COLO829 (cell line): ENCODE results near the gene CACNG7.

Experiments used
- DNase-seq: peaks from one replicate; pipeline ENCODE4 v3.0.0; 2012; ENCODE audit warnings: low spot score

The CACNG7 gene

GRCh38 chr19:53983457-53984289, 74.6 kb downstream of the CACNG7 start:
- DNase-seq, result no peak

- DNase-seq, result no peak
Measured at GRCh38 chr19:53985863-53986262, 76.8 kb downstream of the CACNG7 start.

GRCh38 chr19:53988981-53989380, 79.9 kb downstream of the CACNG7 start:
- DNase-seq, result no peak

GRCh38 chr19:53989600-53990533, 80.8 kb downstream of the CACNG7 start:
- DNase-seq, result no peak

GRCh38 chr19:53991224-53992113, 82.4 kb downstream of the CACNG7 start, which contains the start of gene CACNG6:
CACNG6 (plus strand) TSS chr19:53991637; CDS start chr19:53992878, 1,241 bp downstream.
- DNase-seq, result no peak

GRCh38 chr19:53992211-53992610, 83.1 kb downstream of the CACNG7 start:
- no peak for DNase-seq

- no peak for DNase-seq
Measured at GRCh38 chr19:53992815-53993214, 83.7 kb downstream of the CACNG7 start.

GRCh38 chr19:53993448-53993847, 84.4 kb downstream of the CACNG7 start:
- DNase-seq, result no peak
